Trophoblast cell (in vitro differentiated cells and primary cell): ENCODE data around the gene SORL1.

Source experiments
- DNase-seq, 2 donors: peaks; one replicate each; pipeline ENCODE4 v3.0.0-alpha.2; 2016
- H2AFZ ChIP-seq: 2 replicates; pipeline ENCODE4 v1.6.1; 2013; ENCODE audit warnings: low read length, moderate library complexity, mild to moderate bottlenecking; ENCODE audit not compliant: insufficient read depth, poor library complexity
- H2AK5ac ChIP-seq: 2 replicates; pipeline ENCODE4 v1.6.1; 2013; ENCODE audit warnings: mild to moderate bottlenecking, low read length
- H2BK120ac ChIP-seq: 2 replicates; pipeline ENCODE4 v1.6.1; 2013; ENCODE audit warnings: low read length, mild to moderate bottlenecking, moderate library complexity; ENCODE audit not compliant: insufficient read depth, poor library complexity
- H2BK12ac ChIP-seq: 2 replicates; pipeline ENCODE4 v1.6.1; 2013; ENCODE audit warnings: mild to moderate bottlenecking, low read length, moderate library complexity
- H2BK5ac ChIP-seq: 2 replicates; pipeline ENCODE4 v1.6.1; 2013; ENCODE audit warnings: low read length, low read depth, moderate library complexity, mild to moderate bottlenecking; ENCODE audit not compliant: poor library complexity
- H3K14ac ChIP-seq: 2 replicates; pipeline ENCODE4 v1.6.1; 2013; ENCODE audit warnings: mild to moderate bottlenecking, low read length
- H3K18ac ChIP-seq: 2 replicates; pipeline ENCODE4 v1.6.1; 2013; ENCODE audit warnings: mild to moderate bottlenecking, low read length
- H3K23ac ChIP-seq: 2 replicates; pipeline ENCODE4 v1.6.1; 2013; ENCODE audit warnings: low read length
- H3K27ac ChIP-seq: 2 replicates; pipeline ENCODE4 v1.5.1; 2013; ENCODE audit warnings: low read depth, mild to moderate bottlenecking, inconsistent platforms, low read length, moderate library complexity
- H3K27me3 ChIP-seq: 2 replicates; pipeline ENCODE4 v1.6.1; 2013; ENCODE audit warnings: inconsistent platforms, mild to moderate bottlenecking, low read length, moderate library complexity; ENCODE audit not compliant: insufficient read depth
- H3K36me3 ChIP-seq, 2 experiments: 1 replicate in 1 of 2; 2 replicates in 1 of 2; pipeline ENCODE4 v1.6.1; 2013; ENCODE audit warnings: low read length in 2 of 2, mild to moderate bottlenecking in 2 of 2, moderate library complexity in 1 of 2; ENCODE audit not compliant: insufficient read depth in 2 of 2, control insufficient read depth in 1 of 2
- H3K4ac ChIP-seq: 2 replicates; pipeline ENCODE4 v1.6.1; 2013; ENCODE audit warnings: low read depth, mild to moderate bottlenecking, low read length, moderate library complexity
- H3K4me1 ChIP-seq, 2 experiments: 1 replicate in 1 of 2; 2 replicates in 1 of 2; pipeline ENCODE4 v1.6.1; 2013; ENCODE audit warnings: low read length in 2 of 2, mild to moderate bottlenecking in 2 of 2, moderate library complexity in 1 of 2; ENCODE audit not compliant: insufficient read depth in 2 of 2, control insufficient read depth in 1 of 2
- H3K4me2 ChIP-seq: 2 replicates; pipeline ENCODE4 v1.6.1; 2013; ENCODE audit warnings: inconsistent platforms, mild to moderate bottlenecking, low read length, moderate library complexity
- H3K4me3 ChIP-seq: 2 replicates; pipeline ENCODE4 v1.5.1; 2013; ENCODE audit warnings: mild to moderate bottlenecking, low read depth, low read length, inconsistent platforms
- H3K79me1 ChIP-seq: one replicate; pipeline ENCODE4 v1.6.1; 2013; ENCODE audit warnings: low read length
- H3K79me2 ChIP-seq: 2 replicates; pipeline ENCODE4 v1.6.1; 2013; ENCODE audit warnings: low read length, mild to moderate bottlenecking; ENCODE audit not compliant: control insufficient read depth, insufficient read depth, poor library complexity
- H3K9ac ChIP-seq: 2 replicates; pipeline ENCODE4 v1.6.1; 2013; ENCODE audit warnings: mild to moderate bottlenecking, low read length
- H3K9me3 ChIP-seq: 2 replicates; pipeline ENCODE4 v1.6.1; 2013; ENCODE audit warnings: low read depth, mild to moderate bottlenecking, control low read depth, inconsistent platforms, low read length; ENCODE audit not compliant: insufficient read depth
- H4K12ac ChIP-seq: 2 replicates; pipeline ENCODE4 v1.6.1; 2013; ENCODE audit warnings: low read depth, mild to moderate bottlenecking, low read length, moderate library complexity
- H4K8ac ChIP-seq: 2 replicates; pipeline ENCODE4 v1.6.1; 2013; ENCODE audit warnings: low read depth, mild to moderate bottlenecking, low read length, moderate library complexity
- H4K91ac ChIP-seq: one replicate; pipeline ENCODE4 v1.6.1; 2013; ENCODE audit warnings: low read depth, mild to moderate bottlenecking, low read length, moderate library complexity
- WGBS: extraction: QIAGEN DNeasy Blood & Tissue Kit; methylation state at CpG from one replicate; pipeline ENCODE4 v1.1.7; 2013; ENCODE audit warnings: missing lambda C conversion rate; ENCODE audit not compliant: insufficient read length, insufficient coverage; ENCODE audit errors: extremely low coverage; 5-methylcytosine and 5-hydroxymethylcytosine counted together

SORL1 gene

DNA sequence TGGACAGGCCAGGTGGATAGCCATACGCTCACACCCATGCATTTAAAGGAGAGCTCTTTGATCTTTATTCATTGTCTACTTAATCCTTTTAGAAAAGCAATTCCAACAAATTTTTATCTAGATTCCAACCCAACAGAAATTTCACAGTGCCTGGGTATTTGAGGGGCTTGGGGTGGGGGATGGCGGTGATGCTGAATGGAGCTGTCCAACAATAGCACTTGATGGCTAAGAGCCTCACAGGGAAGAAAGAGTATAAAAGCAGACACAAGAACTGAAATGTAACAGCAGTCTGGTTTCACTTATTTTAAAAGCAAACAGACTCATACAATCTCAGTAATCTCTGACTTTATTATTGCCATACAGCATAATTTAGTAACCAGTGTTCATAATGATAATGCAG is 102.4 kb downstream of the SORL1 start:
- no peak for DNase-seq
- Histone ChIP-seq H3K9ac (no peak overlapping the region), H3K27ac (no peak overlapping the region), H3K14ac (no peak overlapping the region), H3K36me3 (peaks cover 0 to 2% of the 10 kb centered on the region in 2 experiments), H3K4me3 (no peak overlapping the region), H3K18ac (no peak overlapping the region), H4K12ac (no peak overlapping the region), H3K4me1 (peaks cover 2% of the 10 kb centered on the region in 2 experiments), H3K4me2 (no peak overlapping the region), H3K79me1 (no peaks in the 10 kb centered on the region), H3K23ac (no peak overlapping the region), H2AFZ (no peak overlapping the region), H3K9me3 (no peaks in the 10 kb centered on the region), H3K27me3 (no peaks in the 10 kb centered on the region), H4K8ac (no peak overlapping the region), H2BK5ac (no peak overlapping the region), H2AK5ac (no peak overlapping the region), H3K79me2 (no peaks in the 10 kb centered on the region), H2BK12ac (no peak overlapping the region), H4K91ac (no peak overlapping the region), H2BK120ac (no peak overlapping the region), H3K4ac (no peak overlapping the region)
- WGBS: no CpG with 5 or more reads among the region's 2 CpGs

DNA sequence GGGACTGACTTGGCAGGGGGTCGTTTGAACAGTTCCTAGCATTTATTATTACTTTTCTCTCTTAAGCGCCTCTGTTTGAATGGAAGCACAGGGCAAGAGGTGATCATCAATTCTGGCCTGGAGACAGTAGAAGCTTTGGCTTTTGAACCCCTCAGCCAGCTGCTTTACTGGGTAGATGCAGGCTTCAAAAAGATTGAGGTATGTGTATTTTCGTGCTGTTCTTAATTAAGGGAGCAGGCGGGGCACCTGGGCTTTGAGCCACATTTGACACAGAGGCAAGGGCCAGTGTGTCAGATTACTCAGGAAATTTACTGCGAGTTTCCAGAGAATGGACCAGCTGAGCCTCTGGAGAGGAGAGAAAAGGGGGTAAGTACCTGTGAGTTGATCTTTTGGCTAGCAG is 103.0 kb downstream of the SORL1 start:
- H4K8ac ChIP-seq: no peak overlapping the region
- no peak overlapping the region for H3K9ac ChIP-seq
- H3K14ac ChIP-seq: no peak overlapping the region
- H3K4ac ChIP-seq: no peak overlapping the region
- H4K12ac ChIP-seq: no peak overlapping the region
- no peaks in the 10 kb centered on the region for H3K9me3 ChIP-seq
- H2AK5ac ChIP-seq: no peak overlapping the region
- peaks cover 0 to 2% of the 10 kb centered on the region in 2 experiments for H3K36me3 ChIP-seq
- no peaks in the 10 kb centered on the region for H3K27me3 ChIP-seq
- H2BK120ac ChIP-seq: no peak overlapping the region
- no peak overlapping the region for H2AFZ ChIP-seq
- no peak overlapping the region for H2BK5ac ChIP-seq
- no peaks in the 10 kb centered on the region for H3K79me2 ChIP-seq
- no peak overlapping the region for H3K23ac ChIP-seq
- H3K4me1 ChIP-seq: peaks cover 2% of the 10 kb centered on the region in 2 experiments
- H3K79me1 ChIP-seq: no peaks in the 10 kb centered on the region
- DNase-seq: no peak
- H2BK12ac ChIP-seq: no peak overlapping the region
- no peak overlapping the region for H3K4me2 ChIP-seq
- no peak overlapping the region for H4K91ac ChIP-seq
- H3K4me3 ChIP-seq: no peak overlapping the region
- H3K27ac ChIP-seq: no peak overlapping the region
- no peak overlapping the region for H3K18ac ChIP-seq
- WGBS: no CpG with 5 or more reads among the region's 5 CpGs

DNA sequence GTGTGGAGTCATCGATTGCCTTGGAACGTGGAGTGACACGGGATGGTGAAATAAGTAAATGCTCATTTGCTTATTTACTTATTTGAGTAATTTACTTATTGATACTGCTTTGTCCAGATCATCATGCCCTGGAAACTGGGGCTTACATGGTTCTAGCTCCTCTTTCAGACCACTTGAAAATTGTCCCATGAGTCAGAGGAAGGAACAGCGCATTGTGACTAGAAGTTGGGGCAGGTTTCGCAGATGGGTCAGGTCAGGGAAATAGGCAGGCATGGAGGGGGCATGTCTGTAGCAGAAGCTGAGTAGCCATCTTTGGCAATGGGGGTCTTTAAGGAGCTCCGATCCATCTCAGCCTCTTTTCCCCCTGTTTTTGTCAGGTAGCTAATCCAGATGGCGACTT is 104.8 kb downstream of the SORL1 start:
- Histone ChIP-seq H3K27ac (no peak overlapping the region), H2AFZ (no peak overlapping the region), H3K79me1 (no peaks in the 10 kb centered on the region), H3K4ac (no peak overlapping the region), H2BK5ac (no peak overlapping the region), H2BK120ac (no peak overlapping the region), H4K8ac (no peak overlapping the region), H3K23ac (no peak overlapping the region), H2BK12ac (no peak overlapping the region), H4K12ac (no peak overlapping the region), H3K9ac (no peak overlapping the region), H3K14ac (no peak overlapping the region), H3K36me3 (peaks cover 0 to 2% of the 10 kb centered on the region in 2 experiments), H4K91ac (no peak overlapping the region), H2AK5ac (no peak overlapping the region), H3K4me3 (no peak overlapping the region), H3K18ac (no peak overlapping the region), H3K27me3 (no peaks in the 10 kb centered on the region), H3K9me3 (no peaks in the 10 kb centered on the region), H3K79me2 (no peaks in the 10 kb centered on the region), H3K4me1 (peaks cover 2% of the 10 kb centered on the region in 2 experiments), H3K4me2 (no peak overlapping the region)
- no peak for DNase-seq
- WGBS: no CpG with 5 or more reads among the region's 7 CpGs

DNA sequence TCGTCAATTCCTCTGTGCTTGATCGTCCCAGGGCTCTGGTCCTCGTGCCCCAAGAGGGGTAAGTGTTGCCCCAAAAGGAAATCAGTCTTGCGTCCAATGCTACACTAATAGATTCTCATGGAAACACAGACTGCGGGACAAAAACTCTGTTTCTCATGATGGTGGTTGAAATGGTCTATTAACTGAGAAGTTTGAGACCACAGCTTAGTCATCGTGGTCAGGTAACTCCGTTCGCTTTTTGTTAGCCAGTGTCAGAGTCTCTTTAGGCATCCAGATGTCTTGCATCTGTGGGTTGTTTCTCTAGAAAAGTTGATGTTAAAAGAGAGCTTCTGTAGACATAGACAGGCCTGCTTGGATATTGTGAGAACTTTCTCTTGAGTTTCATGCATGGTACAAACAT is 105.2 kb downstream of the SORL1 start:
- no peak overlapping the region for H4K12ac ChIP-seq
- WGBS: no CpG with 5 or more reads among the region's 8 CpGs

More for the DNA sequence above, 105.2 kb downstream of the SORL1 start:
- Histone ChIP-seq H2AFZ (no peak overlapping the region), H3K4me1 (peaks cover 2% of the 10 kb centered on the region in 2 experiments), H3K4me3 (no peak overlapping the region), H2AK5ac (no peak overlapping the region), H3K27me3 (no peaks in the 10 kb centered on the region), H3K14ac (no peak overlapping the region), H3K27ac (no peak overlapping the region), H3K18ac (no peak overlapping the region), H2BK12ac (no peak overlapping the region), H3K9ac (no peak overlapping the region), H2BK120ac (no peak overlapping the region), H3K36me3 (peaks cover 0 to 2% of the 10 kb centered on the region in 2 experiments), H3K79me2 (no peaks in the 10 kb centered on the region), H4K91ac (no peak overlapping the region), H3K4ac (no peak overlapping the region), H3K4me2 (no peak overlapping the region), H3K79me1 (no peaks in the 10 kb centered on the region), H3K23ac (no peak overlapping the region), H3K9me3 (no peaks in the 10 kb centered on the region), H4K8ac (no peak overlapping the region), H2BK5ac (no peak overlapping the region)
- DNase-seq: no peak
